ENCODE data around the gene ACOX3. TPM values are rescaled to one million over a fixed set of nuclear protein-coding genes. Genes with fewer than 3 reads are reported as not detected.

The ACOX3 gene
- total RNA-seq, 4 donors from 2014 or later = 18.7 to 104 (median 31.3) TPM

GRCh38 chr4:8395504-8396296 is 44.8 kb downstream of the ACOX3 start:
- WGBS, 2 donors (ENCODE audit: low coverage in 1 of 2) = 95% methylated on average over 12 of the region's 12 CpGs; no CpG with 5 or more reads in 1 of the 2 donors
- Histone ChIP-seq H3K4me3 (no peak overlapping the region), H3K27ac (peak overlapping the region in 1 of 4 donors; percentile 8), H3K36me3 (peaks cover 0 to 7% (median 0%) of the 10 kb centered on the region in 4 donors), H3K9me3 (no peaks in the 10 kb centered on the region), H3K27me3 (no peaks in the 10 kb centered on the region), H3K4me1 (peaks cover 9 to 32% (median 16%) of the 10 kb centered on the region in 4 donors)
- intact Hi-C loops (cut with DNase I; ENCODE audit: low total_unique reads) (no loop called here), in situ Hi-C loops (cut with MboI; ENCODE audit: low pct_ligation_motif_present in 1 of 4, low pct_unique_long_range_greater_than_20kb in 1 of 4, low sequenced_read_pairs in 3 of 4) (no loop called here)
- no peak for TF ChIP-seq POLR2AphosphoS5 (IDR thresholded peaks at IDR 0.05)
- TF ChIP-seq POLR2A (IDR thresholded peaks at IDR 0.05) = no peak
- no peak for DNase-seq

- WGBS, 2 donors (ENCODE audit: low coverage in 1 of 2) = 91 to 100% methylated on average over 5 to 12 of the region's 12 CpGs
- intact Hi-C loops (cut with DNase I; ENCODE audit: low total_unique reads) = loop anchor here (5.0 kb wide), 1 partner anchor 123 kb away; no protein-coding TSS in a partner anchor
- no peaks in the 10 kb centered on the region for H3K27me3 ChIP-seq
- H3K4me3 ChIP-seq = no peak overlapping the region
- H3K4me1 ChIP-seq = peaks cover 9 to 32% (median 16%) of the 10 kb centered on the region in 4 donors
- H3K27ac ChIP-seq = peak overlapping the region; percentile 61 to 87 (median 78)
- no peaks in the 10 kb centered on the region for H3K9me3 ChIP-seq
- H3K36me3 ChIP-seq = peaks cover 0 to 7% (median 0%) of the 10 kb centered on the region in 4 donors
- in situ Hi-C loops (cut with MboI; ENCODE audit: low pct_ligation_motif_present in 1 of 4, low pct_unique_long_range_greater_than_20kb in 1 of 4, low sequenced_read_pairs in 3 of 4) = no loop called here
- TF ChIP-seq POLR2AphosphoS5 (IDR thresholded peaks at IDR 0.05) = no peak
- TF ChIP-seq, protein P1, sequence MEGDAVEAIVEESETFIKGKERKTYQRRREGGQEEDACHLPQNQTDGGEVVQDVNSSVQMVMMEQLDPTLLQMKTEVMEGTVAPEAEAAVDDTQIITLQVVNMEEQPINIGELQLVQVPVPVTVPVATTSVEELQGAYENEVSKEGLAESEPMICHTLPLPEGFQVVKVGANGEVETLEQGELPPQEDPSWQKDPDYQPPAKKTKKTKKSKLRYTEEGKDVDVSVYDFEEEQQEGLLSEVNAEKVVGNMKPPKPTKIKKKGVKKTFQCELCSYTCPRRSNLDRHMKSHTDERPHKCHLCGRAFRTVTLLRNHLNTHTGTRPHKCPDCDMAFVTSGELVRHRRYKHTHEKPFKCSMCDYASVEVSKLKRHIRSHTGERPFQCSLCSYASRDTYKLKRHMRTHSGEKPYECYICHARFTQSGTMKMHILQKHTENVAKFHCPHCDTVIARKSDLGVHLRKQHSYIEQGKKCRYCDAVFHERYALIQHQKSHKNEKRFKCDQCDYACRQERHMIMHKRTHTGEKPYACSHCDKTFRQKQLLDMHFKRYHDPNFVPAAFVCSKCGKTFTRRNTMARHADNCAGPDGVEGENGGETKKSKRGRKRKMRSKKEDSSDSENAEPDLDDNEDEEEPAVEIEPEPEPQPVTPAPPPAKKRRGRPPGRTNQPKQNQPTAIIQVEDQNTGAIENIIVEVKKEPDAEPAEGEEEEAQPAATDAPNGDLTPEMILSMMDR (IDR thresholded peaks at IDR 0.05) = no peak
- TF ChIP-seq POLR2A (IDR thresholded peaks at IDR 0.05) = no peak
- no peak for TF ChIP-seq EP300 (IDR thresholded peaks at IDR 0.05; ENCODE audit: low read depth)
- no peak for DNase-seq
Measured at GRCh38 chr4:8394806-8395205, 45.7 kb downstream of the ACOX3 start.

DNA sequence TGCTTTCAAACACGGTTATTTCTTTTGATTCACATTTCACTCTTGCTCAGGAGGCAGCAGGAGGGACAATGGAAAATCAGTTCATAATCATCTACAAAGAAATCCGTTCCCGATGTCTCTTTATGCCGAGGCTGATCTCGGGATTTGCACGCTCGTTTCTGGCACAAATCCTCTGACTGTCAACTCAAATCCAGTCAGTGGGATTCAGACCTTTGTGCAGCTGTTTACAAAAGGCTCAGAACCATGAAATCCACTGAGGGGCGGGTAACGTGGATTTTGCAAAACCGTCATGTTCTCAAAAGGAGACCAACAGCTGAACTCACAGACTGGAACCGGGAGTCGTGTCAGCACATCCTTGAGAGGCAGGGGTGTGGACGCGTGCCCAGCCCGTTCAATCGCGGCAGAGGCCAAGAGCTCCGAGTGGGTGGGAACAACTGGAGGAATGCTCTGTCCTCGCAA is 46.4 kb downstream of the ACOX3 start:
- Histone ChIP-seq H3K27me3 (no peaks in the 10 kb centered on the region), H3K4me1 (peaks cover 9 to 32% (median 16%) of the 10 kb centered on the region in 4 donors), H3K4me3 (no peak overlapping the region), H3K36me3 (peaks cover 0 to 5% (median 2%) of the 10 kb centered on the region in 4 donors), H3K9me3 (no peaks in the 10 kb centered on the region), H3K27ac (peak overlapping the region; percentile 61 to 87 (median 78))
- peak in 1 of 3 donors; percentile 34 for TF ChIP-seq POLR2AphosphoS5 (IDR thresholded peaks at IDR 0.05)
- TF ChIP-seq, protein P1 (IDR thresholded peaks at IDR 0.05) = no peak
- in situ Hi-C loops (cut with MboI; ENCODE audit: low pct_ligation_motif_present in 1 of 4, low pct_unique_long_range_greater_than_20kb in 1 of 4, low sequenced_read_pairs in 3 of 4) = no loop called here
- peak; percentile 49 for DNase-seq
- intact Hi-C loops (cut with DNase I; ENCODE audit: low total_unique reads) = loop anchor here (5.0 kb wide), 1 partner anchor 122 kb away; no protein-coding TSS in a partner anchor
- WGBS, 2 donors (ENCODE audit: low coverage in 1 of 2) = 66 to 79% methylated on average over 7 to 19 of the region's 19 CpGs

DNA sequence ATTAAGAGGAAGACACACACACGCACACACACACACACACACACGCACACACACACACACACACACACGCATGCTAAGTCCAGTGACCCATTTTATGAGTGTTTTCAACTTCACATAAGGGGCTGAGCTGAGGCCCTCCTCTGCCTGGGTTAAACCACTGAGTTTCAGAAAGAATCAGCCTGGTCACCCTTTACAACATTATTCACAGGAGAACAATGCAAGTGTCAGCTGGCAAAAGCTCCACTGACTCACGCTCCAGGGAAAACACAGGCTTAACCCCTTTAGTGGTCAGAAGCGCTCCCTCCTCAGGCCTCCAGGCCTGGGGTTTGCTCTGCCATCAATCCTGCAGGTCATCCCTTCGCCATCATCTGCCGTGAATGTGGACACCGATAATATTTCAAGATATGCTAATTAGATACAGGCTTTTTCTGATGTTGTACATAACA is 46.9 kb downstream of the ACOX3 start:
- Histone ChIP-seq H3K36me3 (peaks cover 0 to 10% (median 2%) of the 10 kb centered on the region in 4 donors), H3K27ac (peak overlapping the region; percentile 61 to 87 (median 78)), H3K4me1 (peaks cover 9 to 32% (median 16%) of the 10 kb centered on the region in 4 donors), H3K4me3 (no peak overlapping the region), H3K9me3 (no peaks in the 10 kb centered on the region), H3K27me3 (no peaks in the 10 kb centered on the region)
- intact Hi-C loops (cut with DNase I; ENCODE audit: low total_unique reads) (loop anchor here (5.0 kb wide), 1 partner anchor 121 kb away; no protein-coding TSS in a partner anchor), in situ Hi-C loops (cut with MboI; ENCODE audit: low pct_ligation_motif_present in 1 of 4, low pct_unique_long_range_greater_than_20kb in 1 of 4, low sequenced_read_pairs in 3 of 4) (no loop called here)
- peak; percentile 53 for DNase-seq
- WGBS, 2 donors (ENCODE audit: low coverage in 1 of 2) = 39 to 67% methylated on average over 5 to 8 of the region's 8 CpGs
- TF ChIP-seq POLR2AphosphoS5 (IDR thresholded peaks at IDR 0.05) (peak in 2 of 3 donors; percentile 36 to 48), EP300 (IDR thresholded peaks at IDR 0.05; ENCODE audit: low read depth) (no peak)
- TF ChIP-seq, protein P1 (IDR thresholded peaks at IDR 0.05) = peak in 1 of 5 experiments; percentile 17
